ENCODE data around the gene DPP10.

The DPP10 gene

DNA sequence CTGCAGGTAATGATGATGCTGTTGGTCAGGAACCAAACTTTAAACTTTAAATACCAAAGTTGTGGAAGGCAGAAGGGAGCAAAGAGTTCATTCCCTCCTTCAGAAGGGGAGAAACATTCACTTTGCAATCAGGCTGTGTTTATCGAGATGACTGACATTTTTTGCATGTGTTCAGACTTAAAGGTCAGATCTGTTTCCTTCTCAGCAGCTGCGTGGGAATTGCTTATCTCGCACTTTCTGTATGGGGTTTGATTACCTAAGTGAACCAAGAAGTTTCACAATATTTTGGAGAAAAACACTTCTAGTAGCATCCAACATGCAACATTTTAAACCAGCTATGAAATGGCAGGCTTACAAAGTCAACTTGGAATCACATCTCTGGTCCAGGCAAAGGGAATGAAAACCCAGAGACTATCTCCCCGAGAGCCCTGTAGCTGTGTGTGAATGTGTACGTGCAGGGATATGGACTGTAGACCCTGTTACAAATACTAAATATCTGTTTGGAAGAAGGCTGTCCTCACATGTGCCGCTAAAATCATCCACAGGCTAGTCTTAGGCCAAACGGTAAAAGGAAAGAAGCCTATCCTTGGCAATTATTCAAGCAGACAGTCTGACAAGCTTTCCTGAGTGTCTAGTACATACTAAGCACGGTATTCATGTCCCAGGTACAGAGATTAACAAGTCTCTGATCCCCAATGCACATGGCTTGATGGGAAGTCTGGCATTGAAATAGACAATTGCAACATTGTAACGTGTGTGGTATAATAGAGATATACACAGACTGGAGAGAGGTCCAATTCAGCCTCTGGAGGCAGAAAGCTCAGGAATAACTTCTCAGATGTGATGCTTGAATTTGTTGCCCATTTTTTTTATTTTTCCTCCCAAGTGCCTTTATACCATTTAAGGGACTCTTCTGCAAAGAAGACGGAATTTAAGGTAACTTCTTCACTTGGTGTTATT lies 483.1 kb downstream of the DPP10 start:
- DNase-seq (ENCODE audit: low read depth), result no peak
- TF ChIP-seq, protein P1, sequence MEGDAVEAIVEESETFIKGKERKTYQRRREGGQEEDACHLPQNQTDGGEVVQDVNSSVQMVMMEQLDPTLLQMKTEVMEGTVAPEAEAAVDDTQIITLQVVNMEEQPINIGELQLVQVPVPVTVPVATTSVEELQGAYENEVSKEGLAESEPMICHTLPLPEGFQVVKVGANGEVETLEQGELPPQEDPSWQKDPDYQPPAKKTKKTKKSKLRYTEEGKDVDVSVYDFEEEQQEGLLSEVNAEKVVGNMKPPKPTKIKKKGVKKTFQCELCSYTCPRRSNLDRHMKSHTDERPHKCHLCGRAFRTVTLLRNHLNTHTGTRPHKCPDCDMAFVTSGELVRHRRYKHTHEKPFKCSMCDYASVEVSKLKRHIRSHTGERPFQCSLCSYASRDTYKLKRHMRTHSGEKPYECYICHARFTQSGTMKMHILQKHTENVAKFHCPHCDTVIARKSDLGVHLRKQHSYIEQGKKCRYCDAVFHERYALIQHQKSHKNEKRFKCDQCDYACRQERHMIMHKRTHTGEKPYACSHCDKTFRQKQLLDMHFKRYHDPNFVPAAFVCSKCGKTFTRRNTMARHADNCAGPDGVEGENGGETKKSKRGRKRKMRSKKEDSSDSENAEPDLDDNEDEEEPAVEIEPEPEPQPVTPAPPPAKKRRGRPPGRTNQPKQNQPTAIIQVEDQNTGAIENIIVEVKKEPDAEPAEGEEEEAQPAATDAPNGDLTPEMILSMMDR (IDR thresholded peaks at IDR 0.05; ENCODE audit: low read depth, low read length, missing control alignments), result no peak
- H3K4me3 ChIP-seq (ENCODE audit: low read depth, low read length), result no peak overlapping the region

DNA sequence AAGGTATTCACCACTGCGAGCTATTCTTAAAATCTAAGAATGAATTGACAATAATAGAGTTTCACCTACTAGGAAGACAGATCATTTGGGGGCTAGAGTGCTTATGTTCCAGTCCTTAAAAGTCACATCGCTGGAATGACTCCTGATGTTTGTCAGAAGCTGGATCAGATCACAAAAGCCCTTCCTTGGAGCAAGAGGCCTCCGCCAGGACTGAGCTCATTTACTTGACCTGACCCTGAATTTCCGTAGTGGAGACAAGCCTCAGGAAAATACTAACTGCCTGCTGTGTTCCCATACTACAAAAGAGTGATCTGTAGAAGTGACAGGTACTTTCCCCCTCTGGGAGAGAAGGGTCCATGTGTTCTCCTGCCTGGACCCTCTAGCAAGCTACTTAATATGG lies 483.9 kb downstream of the DPP10 start:
- TF ChIP-seq, protein P1 (IDR thresholded peaks at IDR 0.05; ENCODE audit: low read depth, low read length, missing control alignments), result no peak
- no peak for DNase-seq (ENCODE audit: low read depth)
- no peak overlapping the region for H3K4me3 ChIP-seq (ENCODE audit: low read depth, low read length)

DNA sequence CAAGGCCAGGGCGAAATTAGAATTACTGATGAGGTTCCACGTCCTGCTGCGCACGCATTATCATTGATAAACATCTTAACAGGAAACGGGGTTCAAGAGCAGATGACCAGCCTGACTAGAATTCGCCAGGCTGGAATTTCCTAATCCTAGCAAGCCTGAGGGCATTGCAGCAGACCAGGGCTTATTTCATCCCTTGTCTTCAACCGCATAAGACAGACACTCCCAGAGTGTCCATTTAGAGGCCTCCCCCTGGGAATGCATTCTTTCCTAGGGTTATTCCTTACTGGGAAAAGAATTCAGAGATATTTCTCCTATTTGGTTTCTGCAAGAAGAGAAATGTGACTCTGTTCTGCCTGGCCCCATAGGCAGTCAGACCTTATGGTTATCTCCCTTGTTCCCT lies 486.8 kb downstream of the DPP10 start:
- no peak for DNase-seq (ENCODE audit: low read depth)
- TF ChIP-seq, protein P1 (IDR thresholded peaks at IDR 0.05; ENCODE audit: low read depth, low read length, missing control alignments), result no peak
- no peak overlapping the region for H3K4me3 ChIP-seq (ENCODE audit: low read depth, low read length)

DNA sequence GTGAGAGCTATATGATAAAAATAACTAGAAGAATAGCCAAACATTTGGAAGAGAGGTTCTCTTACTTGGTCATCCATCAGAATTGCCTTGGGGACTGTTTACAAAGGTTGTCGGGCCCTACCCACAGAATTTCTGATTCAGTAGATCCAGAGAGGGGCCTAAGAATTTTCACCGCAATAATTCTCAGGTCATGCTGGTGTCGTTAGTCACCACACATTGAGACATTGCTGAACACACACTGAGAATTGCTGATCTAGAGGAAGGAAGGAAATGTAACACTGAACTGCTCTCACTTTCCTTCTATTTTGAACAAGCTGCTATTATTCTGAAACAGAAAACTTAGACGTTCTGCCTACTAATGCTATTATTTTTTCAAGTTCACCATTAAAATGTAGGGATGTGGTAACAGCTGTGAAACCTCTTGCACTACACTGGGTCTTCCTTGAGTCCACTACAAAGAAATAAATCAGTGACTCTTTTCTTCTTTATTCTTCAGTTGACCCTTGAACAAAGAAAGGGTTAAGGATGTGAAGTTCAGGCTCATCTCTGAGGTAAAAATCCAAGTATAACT lies 491.3 kb downstream of the DPP10 start:
- TF ChIP-seq, protein P1 (IDR thresholded peaks at IDR 0.05; ENCODE audit: low read depth, low read length, missing control alignments), result no peak
- DNase-seq (ENCODE audit: low read depth), result no peak
- H3K4me3 ChIP-seq (ENCODE audit: low read depth, low read length), result no peak overlapping the region

DNA sequence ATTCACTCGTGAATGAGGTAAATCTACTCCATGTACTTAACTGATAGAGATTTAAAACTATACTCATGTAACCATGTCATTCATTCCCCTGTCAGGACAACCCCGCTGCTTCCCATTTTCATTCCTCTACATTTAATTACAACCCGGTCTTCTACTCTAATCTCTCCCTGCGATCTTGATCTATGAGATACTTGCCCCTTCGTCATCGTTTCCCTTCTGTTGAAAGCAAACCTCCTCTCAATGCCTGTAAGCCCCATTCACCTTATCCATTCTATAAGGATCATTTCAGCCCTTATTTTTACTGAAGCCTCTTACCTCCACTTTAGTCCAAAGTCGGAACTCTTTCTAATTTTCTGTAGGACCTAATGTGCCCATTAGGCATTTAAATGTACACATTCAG lies 492.6 kb downstream of the DPP10 start:
- no peak overlapping the region for H3K4me3 ChIP-seq (ENCODE audit: low read depth, low read length)
- TF ChIP-seq, protein P1 (IDR thresholded peaks at IDR 0.05; ENCODE audit: low read depth, low read length, missing control alignments), result no peak
- DNase-seq (ENCODE audit: low read depth), result no peak

DNA sequence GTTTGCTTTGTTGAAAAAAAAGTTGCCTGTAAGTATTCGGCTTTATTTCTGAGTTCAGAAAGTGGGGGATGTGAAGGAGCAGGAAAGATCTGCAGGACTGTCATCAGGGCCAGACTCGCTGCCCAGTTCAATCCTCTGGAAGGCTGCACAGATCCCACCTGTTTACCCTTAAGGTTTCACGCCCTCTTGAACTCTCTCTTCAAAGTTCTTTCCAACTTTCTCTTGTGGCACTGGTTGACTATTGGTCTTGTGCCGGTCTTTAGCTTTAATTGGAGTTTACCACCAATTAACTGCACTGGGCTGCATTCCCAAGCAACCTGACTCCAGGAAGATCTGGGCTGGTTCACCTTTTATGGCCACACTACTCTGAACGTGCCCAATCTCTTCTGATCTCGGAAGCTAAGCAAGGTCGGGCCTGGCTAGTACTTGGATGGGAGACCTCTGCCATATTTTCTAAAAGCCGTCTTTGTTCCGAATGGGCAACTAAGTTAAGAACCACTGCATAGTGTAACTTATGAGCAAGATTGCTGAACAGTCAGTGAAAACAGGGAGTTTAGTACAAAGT lies 495.0 kb downstream of the DPP10 start:
- no peak for DNase-seq (ENCODE audit: low read depth)
- no peak overlapping the region for H3K4me3 ChIP-seq (ENCODE audit: low read depth, low read length)
- TF ChIP-seq, protein P1 (IDR thresholded peaks at IDR 0.05; ENCODE audit: low read depth, low read length, missing control alignments), result no peak
